HAP-1 (cell line): ENCODE measurements around the gene GOSR1.
"Not testable (repeated sequence)": the region's sequence is repeated elsewhere in the genome, so short reads cannot be mapped to it uniquely, and the experiment has no call there.

ENCODE experiments used
- DNase-seq, 2 experiments: peaks; one replicate each; pipeline ENCODE4 v3.0.0-alpha.2; 2016 to 2020; ENCODE audit warnings: low spot score in 2 of 2
- H3K27me3 ChIP-seq: fragments of 250-450 bp; sonication (Bioruptor Pico); 2 replicates; pipeline ENCODE4 v1.5.1; 2020; ENCODE audit warnings: low read depth, mild to moderate bottlenecking, moderate library complexity
- H3K36me3 ChIP-seq: fragments of 250-450 bp; sonication (Bioruptor Pico); replicated peaks from 2 replicates; pipeline ENCODE4 v1.5.1; 2020; ENCODE audit warnings: mild to moderate bottlenecking
- H3K4me1 ChIP-seq: fragments of 250-450 bp; sonication (Bioruptor Pico); 2 replicates; pipeline ENCODE4 v1.5.1; 2020; ENCODE audit warnings: mild to moderate bottlenecking
- H3K4me3 ChIP-seq: fragments of 250-450 bp; sonication (Bioruptor Pico); 2 replicates; pipeline ENCODE4 v1.5.1; 2020; ENCODE audit warnings: mild to moderate bottlenecking, moderate library complexity
- H3K9me3 ChIP-seq: fragments of 250-450 bp; sonication (Bioruptor Pico); 2 replicates; pipeline ENCODE4 v1.5.1; 2020; ENCODE audit warnings: mild to moderate bottlenecking, moderate library complexity
- in situ Hi-C: fragments of 300-500 bp; cut with MboI; formaldehyde crosslinking; loops from 3 replicates; pipeline ENCODE4 v1.14.3; 2020; ENCODE audit warnings: low sequenced_read_pairs, inconsistent platforms, mixed read lengths

The GOSR1 gene

DNA sequence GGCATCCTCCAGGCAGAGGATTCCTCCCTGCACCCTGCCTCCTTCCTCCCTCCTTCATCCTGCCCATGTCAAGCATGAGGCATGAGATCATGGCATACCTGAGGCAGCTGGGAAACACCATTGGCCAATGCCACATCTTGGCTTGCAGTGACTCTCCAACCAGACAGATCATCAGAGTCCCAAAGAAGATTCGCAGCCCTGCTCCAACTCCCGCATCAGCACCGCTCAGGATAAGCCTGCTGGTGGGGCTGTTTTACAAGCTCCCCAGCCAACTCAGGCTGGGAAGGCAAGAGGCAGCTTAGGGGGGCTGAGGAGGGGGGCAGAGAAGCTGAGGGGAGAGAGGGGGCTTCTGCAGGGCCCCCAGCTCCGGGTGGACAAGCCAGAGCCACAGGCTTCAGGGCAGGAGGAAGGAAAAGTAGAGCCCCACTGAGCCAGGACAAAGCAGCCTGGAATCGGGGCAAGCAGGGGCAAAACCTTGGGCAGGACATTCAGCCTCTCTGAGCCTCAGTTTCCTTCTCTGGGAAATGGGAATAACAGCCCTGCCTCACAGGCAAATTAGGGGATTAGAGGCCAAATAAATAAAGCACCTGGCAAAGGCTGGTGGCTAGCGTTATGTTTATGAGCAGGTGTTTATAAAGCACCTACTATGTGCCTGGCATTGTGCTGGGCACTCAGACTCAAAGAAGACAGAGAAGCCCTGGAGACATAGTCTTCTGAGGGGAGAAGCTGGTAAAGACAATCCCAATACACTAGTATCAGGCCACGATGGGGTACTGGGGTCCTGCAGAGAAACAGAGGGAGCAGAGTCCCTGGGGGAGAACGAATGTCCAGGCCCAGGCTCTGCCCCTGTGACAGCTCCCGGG, 88.1 kb downstream of the GOSR1 start:
- H3K4me1 ChIP-seq, result no peaks in the 10 kb centered on the region
- 0 out of 2 replicates have a peak, but pooled peaks cover 3% of the 10 kb centered on the region for H3K27me3 ChIP-seq
- no peaks in the 10 kb centered on the region for H3K36me3 ChIP-seq
- H3K4me3 ChIP-seq, result no peak overlapping the region
- no peak for DNase-seq
- no peaks in the 10 kb centered on the region for H3K9me3 ChIP-seq
- in situ Hi-C loops, result no loop called here

DNA sequence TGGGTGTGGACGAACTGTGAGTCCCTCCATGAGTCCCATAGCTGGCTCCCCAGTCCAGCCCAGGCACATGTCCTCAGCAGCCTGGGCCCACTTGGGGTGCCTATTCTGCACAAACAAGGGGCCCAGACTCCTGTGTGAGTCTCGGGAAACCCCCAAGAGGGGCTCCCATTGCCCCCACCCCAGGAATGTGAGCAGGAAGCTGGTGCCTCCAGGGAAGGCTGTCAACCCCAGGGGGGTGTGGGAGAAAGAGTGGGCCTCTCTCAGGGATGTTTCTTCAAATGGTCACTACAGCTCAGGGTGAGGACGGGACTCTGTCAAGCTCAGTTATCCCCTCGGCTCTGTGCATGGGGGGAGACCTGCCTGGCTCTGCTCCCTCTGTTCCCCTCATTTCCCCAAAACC, 88.9 kb downstream of the GOSR1 start:
- peak in 1 of 2 experiments; percentile 6 for DNase-seq
- H3K4me1 ChIP-seq, H3K4me3 ChIP-seq, H3K36me3 ChIP-seq, H3K27me3 ChIP-seq, H3K9me3 ChIP-seq, in situ Hi-C loops: not testable (repeated sequence)

- H3K4me3 ChIP-seq, H3K9me3 ChIP-seq, DNase-seq, in situ Hi-C loops, H3K27me3 ChIP-seq, H3K4me1 ChIP-seq, H3K36me3 ChIP-seq: not testable (repeated sequence)
These were observed 89.5 kb downstream of the GOSR1 start for GRCh38 chr17:30566516-30567225.

- in situ Hi-C loops, result no loop called here
- no peak for DNase-seq
- Histone ChIP-seq H3K4me1 (no peaks in the 10 kb centered on the region), H3K9me3 (no peaks in the 10 kb centered on the region), H3K27me3 (no peaks in the 10 kb centered on the region), H3K36me3 (no peaks in the 10 kb centered on the region), H3K4me3 (no peak overlapping the region)
These were observed 90.3 kb downstream of the GOSR1 start for GRCh38 chr17:30567231-30568116.

- Histone ChIP-seq H3K27me3 (no peaks in the 10 kb centered on the region), H3K9me3 (no peaks in the 10 kb centered on the region), H3K36me3 (no peaks in the 10 kb centered on the region), H3K4me1 (no peaks in the 10 kb centered on the region), H3K4me3 (no peak overlapping the region)
- in situ Hi-C loops, result no loop called here
- DNase-seq, result no peak
These were observed 90.9 kb downstream of the GOSR1 start for GRCh38 chr17:30568117-30568430.

DNA sequence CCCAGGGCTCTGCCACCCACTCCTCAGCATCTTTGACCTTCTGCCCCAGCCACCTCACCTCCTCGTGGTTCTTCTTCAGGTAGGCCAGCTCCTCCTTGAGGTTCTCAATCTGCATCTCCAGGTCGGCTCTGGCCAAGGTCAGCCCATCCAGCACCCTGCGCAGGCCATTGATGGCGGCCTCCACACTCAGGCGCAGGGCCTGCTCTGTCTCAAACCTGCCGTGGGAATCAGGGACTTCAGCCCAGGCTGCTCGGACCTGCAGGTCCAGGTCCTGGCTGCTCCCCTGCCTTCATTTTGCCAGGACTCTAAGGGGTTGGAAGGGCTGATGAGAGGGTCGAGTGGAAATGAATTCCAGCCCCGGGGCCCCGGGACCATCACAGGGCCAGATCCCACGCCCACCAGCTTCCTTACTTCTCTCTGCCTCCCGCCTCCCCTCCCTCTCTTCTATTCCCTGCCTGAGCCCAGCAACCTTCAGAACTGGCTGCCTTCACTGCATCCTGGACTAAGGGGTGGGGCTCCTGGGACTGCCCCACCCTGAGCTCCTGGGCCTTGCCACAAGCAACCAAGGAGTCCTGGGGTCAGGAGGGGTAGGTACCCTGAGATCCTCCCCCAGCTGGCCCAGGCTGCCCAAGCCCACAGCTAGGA, 92.4 kb downstream of the GOSR1 start:
- DNase-seq, H3K4me1 ChIP-seq, H3K36me3 ChIP-seq, H3K27me3 ChIP-seq, H3K4me3 ChIP-seq, in situ Hi-C loops, H3K9me3 ChIP-seq: not testable (repeated sequence)

DNA sequence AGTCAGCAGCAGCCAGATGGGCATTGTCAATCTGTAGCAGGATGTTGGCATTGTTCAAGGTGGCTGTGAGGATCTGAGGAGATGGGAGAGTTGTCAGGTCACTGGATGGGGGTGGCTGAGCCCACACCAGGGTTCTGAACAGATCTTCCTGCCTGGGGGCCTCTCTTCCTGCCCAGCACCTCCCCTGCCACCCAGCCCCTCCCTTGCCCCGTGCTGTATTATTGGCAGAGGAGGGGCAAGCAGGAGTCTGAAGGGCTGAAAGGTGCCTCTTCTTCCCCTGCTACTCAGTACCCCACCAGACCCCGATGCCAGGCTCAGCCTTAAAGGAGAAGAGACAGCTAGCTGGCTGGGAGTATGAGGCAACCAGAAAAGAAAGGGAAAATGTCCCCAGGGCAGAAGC, 93.0 kb downstream of the GOSR1 start:
- Histone ChIP-seq H3K4me1 (no peaks in the 10 kb centered on the region), H3K4me3 (no peak overlapping the region), H3K9me3 (no peaks in the 10 kb centered on the region), H3K27me3 (no peaks in the 10 kb centered on the region), H3K36me3 (no peaks in the 10 kb centered on the region)
- no peak for DNase-seq
- in situ Hi-C loops, result no loop called here

DNA sequence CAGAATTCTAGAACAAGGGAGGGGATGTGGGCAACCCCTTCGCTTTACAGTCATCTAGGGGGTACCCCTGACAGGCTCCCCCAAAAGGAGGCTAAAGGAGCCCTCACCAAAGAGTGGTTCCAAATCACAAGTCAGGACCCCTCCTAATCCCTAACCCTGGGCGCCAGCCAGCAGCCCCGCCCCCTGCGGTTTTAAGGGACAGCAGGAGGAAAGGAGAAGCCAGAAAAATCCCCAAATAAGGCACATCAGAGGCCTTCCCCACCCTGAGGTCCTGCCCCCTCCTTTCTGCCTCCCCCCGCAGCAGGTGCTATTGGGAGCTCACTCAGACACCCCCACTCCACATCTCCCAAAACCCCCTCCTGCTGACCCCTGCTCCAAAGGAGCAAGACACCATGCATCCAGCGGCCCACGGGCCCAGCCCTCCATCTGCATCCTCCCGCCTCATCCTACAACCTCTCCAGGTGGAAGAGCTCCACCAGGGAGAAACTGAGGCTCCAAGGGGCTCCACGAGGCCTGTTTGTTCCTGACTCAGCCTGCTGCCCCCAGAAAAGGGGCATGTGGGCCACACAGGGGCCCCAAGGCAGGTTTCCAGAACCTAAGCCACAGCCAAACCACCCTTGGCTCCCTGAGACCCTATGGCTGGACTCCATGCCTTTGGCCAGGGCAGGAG, 93.5 kb downstream of the GOSR1 start:
- in situ Hi-C loops, result no loop called here

GRCh38 chr17:30571404-30571803, 94.2 kb downstream of the GOSR1 start:
- H3K36me3 ChIP-seq, H3K27me3 ChIP-seq, H3K9me3 ChIP-seq, DNase-seq, H3K4me1 ChIP-seq, H3K4me3 ChIP-seq, in situ Hi-C loops: not testable (repeated sequence)

More for the DNA sequence above, 93.5 kb downstream of the GOSR1 start:
- DNase-seq, result peak in 1 of 2 experiments; percentile 38
- Histone ChIP-seq H3K4me3 (no peak overlapping the region), H3K9me3 (no peaks in the 10 kb centered on the region), H3K27me3 (no peaks in the 10 kb centered on the region), H3K36me3 (no peaks in the 10 kb centered on the region), H3K4me1 (no peaks in the 10 kb centered on the region)

DNA sequence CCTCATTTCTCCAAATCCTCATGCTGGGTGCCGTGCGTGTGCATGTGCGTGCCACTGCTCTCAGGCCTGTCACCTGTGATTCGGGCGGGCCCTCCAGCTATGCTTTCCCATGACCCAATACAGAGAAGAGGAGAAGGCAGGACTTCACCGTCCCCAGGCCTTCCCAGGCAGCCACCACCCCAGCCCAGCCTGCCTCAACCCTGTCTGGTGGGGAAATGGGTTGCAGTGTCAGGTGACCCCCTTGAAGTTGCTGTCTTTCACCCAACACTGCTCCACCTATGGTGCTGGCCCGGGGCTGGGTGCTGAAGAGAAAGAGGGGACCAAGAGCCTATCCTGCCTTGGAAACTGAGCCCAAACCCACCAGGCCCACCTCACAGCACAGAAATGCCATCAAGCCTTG, 94.7 kb downstream of the GOSR1 start:
- H3K36me3 ChIP-seq, result no peaks in the 10 kb centered on the region
- in situ Hi-C loops, result no loop called here
- DNase-seq, result no peak

DNA sequence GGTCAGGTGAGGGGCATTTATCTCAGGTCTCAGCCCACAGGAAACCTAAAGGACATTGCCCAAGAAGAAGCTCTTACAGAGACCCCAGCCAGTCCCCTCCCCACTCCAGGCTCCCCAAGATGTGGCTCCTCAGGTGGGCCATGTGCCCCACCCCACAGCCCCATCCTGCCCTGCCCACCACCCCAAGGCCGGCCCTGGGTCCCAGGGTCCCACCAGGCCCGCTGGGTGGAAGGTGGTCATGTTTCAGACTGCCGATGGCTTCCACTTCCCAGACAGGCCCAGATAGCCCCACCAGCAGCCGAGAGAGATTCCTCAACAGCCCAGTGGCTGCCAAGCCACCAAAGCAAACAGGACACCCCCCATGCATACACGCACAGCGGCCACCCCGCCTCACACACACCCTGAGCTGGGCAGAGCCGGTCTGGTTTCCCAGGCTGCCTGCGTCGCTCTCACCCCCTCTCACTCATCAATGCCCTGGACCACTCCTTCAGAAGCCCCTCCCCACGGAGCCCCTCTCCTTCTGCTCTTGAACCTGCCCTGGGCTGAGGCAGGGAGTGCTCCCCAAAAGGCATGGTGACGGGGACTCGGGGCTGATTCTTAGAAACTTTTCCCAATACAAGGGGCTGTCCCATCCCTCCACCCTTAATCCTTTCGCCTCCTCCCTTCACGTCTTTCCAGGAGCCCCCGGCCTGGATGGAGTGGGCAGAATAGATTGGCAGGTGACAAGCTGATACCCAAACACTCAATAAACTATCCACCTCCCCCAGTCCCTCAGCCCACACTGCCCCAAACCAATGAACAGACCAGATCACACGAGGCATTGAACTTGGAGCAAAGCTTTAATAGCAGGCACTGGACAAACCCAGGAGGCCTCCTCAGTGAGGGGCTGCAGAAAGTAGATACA, 95.7 kb downstream of the GOSR1 start:
- H3K36me3 ChIP-seq, H3K4me1 ChIP-seq, in situ Hi-C loops, DNase-seq, H3K4me3 ChIP-seq, H3K9me3 ChIP-seq, H3K27me3 ChIP-seq: not testable (repeated sequence)

More for the DNA sequence above, 94.7 kb downstream of the GOSR1 start:
- Histone ChIP-seq H3K4me1 (no peaks in the 10 kb centered on the region; the same call in 1 of the 2 replicates), H3K4me3 (no peak overlapping the region), H3K27me3 (no peaks in the 10 kb centered on the region), H3K9me3 (no peaks in the 10 kb centered on the region)

DNA sequence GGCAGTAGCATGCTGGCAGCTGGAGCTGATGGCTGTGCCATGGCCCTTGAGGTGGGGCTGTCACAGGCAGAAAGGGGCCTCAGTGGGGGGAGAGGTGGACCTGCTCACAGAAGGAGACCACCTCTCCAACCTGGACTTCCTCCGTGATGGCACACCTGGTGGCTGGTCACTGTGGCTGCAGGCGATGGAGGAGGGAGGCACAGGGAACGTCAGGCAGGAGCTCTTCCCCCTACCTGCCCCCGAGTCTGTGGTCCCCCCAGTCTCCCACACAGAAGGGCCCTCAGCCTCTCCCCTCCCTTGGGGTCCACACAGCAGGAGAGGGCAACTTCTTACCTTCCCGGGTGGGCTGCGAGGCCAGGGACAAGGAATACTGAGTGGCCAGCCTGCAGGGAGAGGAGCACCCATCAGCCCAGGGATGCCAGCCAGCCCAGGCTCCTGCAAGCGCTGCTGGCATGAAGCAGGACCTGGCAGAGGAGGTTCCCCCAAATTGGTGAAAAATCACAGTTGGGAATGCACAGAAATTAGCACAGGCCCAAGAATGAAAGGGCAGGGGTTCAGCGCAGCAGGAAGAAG, 96.5 kb downstream of the GOSR1 start:
- no peak for DNase-seq
- in situ Hi-C loops, result no loop called here
- H3K4me1 ChIP-seq, result no peaks in the 10 kb centered on the region; the same call in 1 of the 2 replicates
- H3K4me3 ChIP-seq, result no peak overlapping the region
- H3K9me3 ChIP-seq, result no peaks in the 10 kb centered on the region
- H3K36me3 ChIP-seq, result no peaks in the 10 kb centered on the region
- no peaks in the 10 kb centered on the region for H3K27me3 ChIP-seq
